Measurements from ENCODE around the gene IPO11.
A peak's percentile ranks its signal among the peaks of the same experiment; 100 is the strongest.

Gene IPO11

DNA sequence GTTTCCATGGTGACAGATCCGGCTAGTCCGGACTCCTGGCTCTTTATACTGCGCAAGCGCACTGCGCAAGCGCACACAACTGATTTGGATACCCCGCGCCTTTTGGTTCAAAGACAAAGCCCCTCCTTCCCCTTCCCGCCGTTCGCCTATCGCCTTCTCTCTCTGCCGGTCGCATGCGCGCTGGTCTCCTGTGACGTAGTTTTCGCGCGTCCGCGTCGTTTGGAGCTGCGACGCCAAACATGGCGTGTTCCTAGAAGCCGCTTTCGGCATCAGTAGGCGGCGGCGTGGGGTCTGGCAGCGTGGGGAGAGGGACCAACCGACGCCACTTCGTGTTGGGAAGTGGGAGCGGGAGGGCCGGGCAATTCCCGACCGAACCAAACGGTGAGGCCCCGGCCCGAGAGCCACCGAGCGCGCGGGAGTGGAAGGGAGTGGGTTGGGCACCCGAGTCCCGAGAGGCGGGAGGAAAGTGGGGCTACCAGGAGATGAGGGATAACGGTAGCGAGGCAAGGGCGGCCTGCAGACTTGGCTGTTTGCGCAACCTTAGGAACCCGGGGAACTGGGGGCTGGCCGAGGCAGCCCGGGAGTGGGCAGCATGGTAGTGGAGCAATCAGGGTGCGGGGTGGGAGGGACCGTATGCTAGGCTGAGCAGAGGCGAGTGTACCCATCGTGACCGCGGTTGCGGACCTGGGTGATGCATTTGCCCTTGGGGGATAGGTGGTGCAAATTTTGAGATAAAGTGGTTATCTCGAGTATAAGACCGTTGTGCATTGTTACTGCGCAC is at the start of gene IPO11:
TSS of gene IPO11 (plus strand) at position 215 of the 781 bp plus-strand sequence. CDS start 24,517 bp downstream, outside the sequence.
- peak; percentile 99 for DNase-seq (ENCODE audit: low read depth in 2 of 2)
- TF ChIP-seq, protein P1, sequence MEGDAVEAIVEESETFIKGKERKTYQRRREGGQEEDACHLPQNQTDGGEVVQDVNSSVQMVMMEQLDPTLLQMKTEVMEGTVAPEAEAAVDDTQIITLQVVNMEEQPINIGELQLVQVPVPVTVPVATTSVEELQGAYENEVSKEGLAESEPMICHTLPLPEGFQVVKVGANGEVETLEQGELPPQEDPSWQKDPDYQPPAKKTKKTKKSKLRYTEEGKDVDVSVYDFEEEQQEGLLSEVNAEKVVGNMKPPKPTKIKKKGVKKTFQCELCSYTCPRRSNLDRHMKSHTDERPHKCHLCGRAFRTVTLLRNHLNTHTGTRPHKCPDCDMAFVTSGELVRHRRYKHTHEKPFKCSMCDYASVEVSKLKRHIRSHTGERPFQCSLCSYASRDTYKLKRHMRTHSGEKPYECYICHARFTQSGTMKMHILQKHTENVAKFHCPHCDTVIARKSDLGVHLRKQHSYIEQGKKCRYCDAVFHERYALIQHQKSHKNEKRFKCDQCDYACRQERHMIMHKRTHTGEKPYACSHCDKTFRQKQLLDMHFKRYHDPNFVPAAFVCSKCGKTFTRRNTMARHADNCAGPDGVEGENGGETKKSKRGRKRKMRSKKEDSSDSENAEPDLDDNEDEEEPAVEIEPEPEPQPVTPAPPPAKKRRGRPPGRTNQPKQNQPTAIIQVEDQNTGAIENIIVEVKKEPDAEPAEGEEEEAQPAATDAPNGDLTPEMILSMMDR (IDR thresholded peaks at IDR 0.05; ENCODE audit: low read depth, low read length): no peak
- peak within 1 kb of the TSS; percentile 96 to 99 for H3K4me3 ChIP-seq (replicated peaks in 1 of 2; ENCODE audit: low read depth in 2 of 2, low read length in 2 of 2)

DNA sequence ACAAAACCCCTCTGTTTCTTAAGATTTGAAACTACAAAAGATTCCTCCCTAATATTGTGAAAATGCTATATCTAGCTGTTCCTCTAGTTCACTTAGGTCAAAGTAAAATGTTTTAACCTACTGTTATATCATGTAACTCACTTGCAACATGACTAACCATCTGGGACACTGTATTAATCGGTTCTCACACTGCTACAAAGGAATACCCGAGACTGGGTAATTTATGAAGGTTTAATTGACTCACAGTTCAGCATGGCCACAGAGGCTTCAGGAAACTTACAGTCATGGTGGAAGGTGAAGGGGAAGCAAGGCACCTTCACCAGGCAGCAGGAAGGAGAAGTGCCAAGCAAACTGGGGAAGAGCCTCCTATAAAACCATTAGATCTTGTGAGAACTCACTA is 43.5 kb upstream of the IPO11 start:
- no peak overlapping the region for H3K4me3 ChIP-seq (replicated peaks in 1 of 2; ENCODE audit: low read depth in 2 of 2, low read length in 2 of 2)
- TF ChIP-seq, protein P1 (IDR thresholded peaks at IDR 0.05; ENCODE audit: low read depth, low read length): no peak
- no peak for DNase-seq (ENCODE audit: low read depth in 2 of 2)

DNA sequence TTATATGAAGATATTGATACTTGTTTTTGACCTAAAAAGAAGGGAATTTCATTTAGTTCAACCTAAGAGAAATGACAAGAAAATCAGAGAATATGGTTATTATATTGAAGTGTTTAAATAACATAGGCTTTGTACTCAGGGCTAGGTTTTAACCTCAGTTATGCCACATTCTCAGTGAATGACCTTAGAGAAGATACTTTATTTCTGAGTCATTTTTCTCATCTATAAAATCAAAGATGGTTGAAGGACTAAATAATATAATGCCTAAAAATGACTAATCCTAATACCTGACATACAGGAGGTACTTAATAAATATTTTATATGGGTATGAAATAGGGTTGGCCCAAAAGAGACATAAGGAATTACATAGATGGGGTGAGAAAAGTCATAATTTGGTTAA is 41.2 kb upstream of the IPO11 start:
- DNase-seq (ENCODE audit: low read depth in 2 of 2): no peak
- TF ChIP-seq, protein P1 (IDR thresholded peaks at IDR 0.05; ENCODE audit: low read depth, low read length): no peak
- no peak overlapping the region for H3K4me3 ChIP-seq (replicated peaks in 1 of 2; ENCODE audit: low read depth in 2 of 2, low read length in 2 of 2)

DNA sequence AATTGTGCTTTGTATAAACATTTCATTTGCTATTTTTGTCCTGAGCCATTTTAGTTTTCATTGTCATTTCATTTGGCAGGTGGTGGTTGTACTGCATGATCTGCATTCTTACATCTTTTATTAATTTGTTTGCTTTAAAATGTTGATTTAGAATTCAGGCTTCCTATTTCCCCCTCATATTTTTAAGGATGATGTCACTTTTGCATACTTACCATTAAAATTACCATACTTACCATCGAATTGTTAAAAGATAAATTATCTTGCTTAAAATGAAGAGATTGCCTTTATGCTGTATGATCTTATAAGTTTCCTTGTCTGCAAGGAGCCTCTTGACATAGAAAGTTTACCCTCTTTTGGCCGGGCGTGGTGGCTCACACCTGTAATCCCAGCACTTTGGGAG is 40.0 kb upstream of the IPO11 start:
- no peak for DNase-seq (ENCODE audit: low read depth in 2 of 2)
- H3K4me3 ChIP-seq (replicated peaks in 1 of 2; ENCODE audit: low read depth in 2 of 2, low read length in 2 of 2): no peak overlapping the region
- TF ChIP-seq, protein P1 (IDR thresholded peaks at IDR 0.05; ENCODE audit: low read depth, low read length): no peak

DNA sequence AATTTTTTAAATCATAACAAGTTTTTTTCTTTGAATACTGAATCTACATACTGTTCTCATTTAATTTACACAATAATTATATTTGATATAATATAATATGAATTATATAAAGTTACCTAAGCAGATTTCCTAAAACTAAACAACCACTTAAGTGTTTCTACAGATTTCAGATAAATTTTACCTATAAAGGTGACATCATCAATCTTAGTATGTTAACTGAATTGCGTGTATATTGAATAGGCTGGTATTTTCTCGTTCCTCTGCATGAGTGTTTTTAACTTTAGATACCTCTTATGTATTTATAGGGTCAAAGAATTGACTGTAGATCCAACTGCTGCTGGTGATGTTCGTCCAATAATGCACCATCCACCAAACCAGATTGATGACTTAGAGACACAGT is 39.2 kb upstream of the IPO11 start:
- DNase-seq (ENCODE audit: low read depth in 2 of 2): no peak
- TF ChIP-seq, protein P1 (IDR thresholded peaks at IDR 0.05; ENCODE audit: low read depth, low read length): no peak
- no peak overlapping the region for H3K4me3 ChIP-seq (replicated peaks in 1 of 2; ENCODE audit: low read depth in 2 of 2, low read length in 2 of 2)

DNA sequence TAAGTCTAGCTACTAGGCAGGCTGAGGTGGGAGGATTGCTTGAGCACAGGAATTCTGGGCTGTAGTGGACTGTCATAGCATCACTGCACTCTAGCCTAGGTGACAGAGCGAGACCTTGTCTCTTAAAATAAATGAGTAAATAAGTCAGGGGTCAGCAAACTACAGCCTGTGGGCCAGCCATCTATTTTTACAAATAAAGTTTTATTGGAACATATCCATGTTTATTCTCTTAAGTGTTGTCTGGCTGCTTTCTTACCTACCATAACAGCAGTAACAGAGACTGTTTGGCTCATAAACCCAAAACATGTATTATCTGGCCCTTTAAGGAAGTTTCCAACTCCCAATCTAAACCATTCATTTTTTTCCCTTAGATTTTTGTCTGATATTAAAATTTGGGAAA is 38.5 kb upstream of the IPO11 start:
- TF ChIP-seq, protein P1 (IDR thresholded peaks at IDR 0.05; ENCODE audit: low read depth, low read length): no peak
- no peak for DNase-seq (ENCODE audit: low read depth in 2 of 2)
- H3K4me3 ChIP-seq (replicated peaks in 1 of 2; ENCODE audit: low read depth in 2 of 2, low read length in 2 of 2): no peak overlapping the region

All from cardiac fibroblast (primary cell).